SK-N-MC (cell line): ENCODE results near the gene CYB561D2.

Experiments used
- DNase-seq: peaks from one replicate; pipeline ENCODE4 v3.0.0-alpha.2; 2011; ENCODE audit warnings: low read depth, low spot score
- H3K27ac ChIP-seq: fragments of 200-600 bp; sonication (generic); 2 replicates; pipeline ENCODE4 v1.5.1; 2016; ENCODE audit warnings: mixed run types
- H3K36me3 ChIP-seq: fragments of 200-600 bp; sonication (generic); 2 replicates; pipeline ENCODE4 v1.6.1; 2017; ENCODE audit warnings: antibody characterized with exemption, low read length, mixed read lengths; ENCODE audit not compliant: insufficient read depth
- H3K4me3 ChIP-seq: fragments of 200-600 bp; sonication (generic); 2 replicates; pipeline ENCODE4 v1.5.1; 2016
- H3K9ac ChIP-seq: fragments of 200-600 bp; sonication (generic); 2 replicates; pipeline ENCODE4 v1.8.0; 2017; ENCODE audit warnings: mixed run types, mixed read lengths; ENCODE audit not compliant: insufficient read length
- H3K9me3 ChIP-seq: fragments of 200-600 bp; sonication (generic); 2 replicates; pipeline ENCODE4 v1.6.1; 2017; ENCODE audit warnings: low read depth, mild to moderate bottlenecking, antibody characterized with exemption, low read length, moderate library complexity, mixed read lengths
- EZH2 ChIP-seq: fragments of 200-600 bp; sonication (generic); IDR thresholded peaks from one replicate; pipeline ENCODE4 v1.6.1; 2017; ENCODE audit warnings: antibody characterized with exemption
- FOXP2 ChIP-seq: optimal IDR thresholded peaks from 2 replicates; pipeline ENCODE3; 2011; ENCODE audit warnings: mild to moderate bottlenecking, moderate library complexity; ENCODE audit not compliant: insufficient read depth; ENCODE audit errors: extremely low read length, control extremely low read depth
- POLR2AphosphoS5 ChIP-seq: IDR thresholded peaks from 2 replicates; pipeline ENCODE4 v1.6.1; 2012; ENCODE audit warnings: mild to moderate bottlenecking, low read depth, low read length, borderline replicate concordance

CYB561D2 gene

GRCh38 chr3:50336452-50337174, 14.0 kb upstream of the CYB561D2 start:
- Histone ChIP-seq H3K27ac (0 out of 2 replicates have a peak overlapping the region, but pooled peaks have one; percentile 36), H3K9me3 (no peaks in the 10 kb centered on the region), H3K36me3 (peaks cover 7% of the 10 kb centered on the region; the same call in 1 of the 2 replicates), H3K4me3 (peak overlapping the region; percentile 86), H3K9ac (peak overlapping the region; percentile 94)
- no peak for TF ChIP-seq EZH2
- no peak for DNase-seq

GRCh38 chr3:50337175-50337861, 13.3 kb upstream of the CYB561D2 start:
- Histone ChIP-seq H3K9ac (peak overlapping the region; percentile 94), H3K27ac (0 out of 2 replicates have a peak overlapping the region, but pooled peaks have one; percentile 36), H3K4me3 (peak overlapping the region; percentile 86), H3K9me3 (no peaks in the 10 kb centered on the region), H3K36me3 (no peaks in the 10 kb centered on the region; the same call in 1 of the 2 replicates)
- no peak for TF ChIP-seq EZH2
- TF ChIP-seq FOXP2, result no peak
- peak; percentile 94 for TF ChIP-seq POLR2AphosphoS5
- DNase-seq, result peak; percentile 51

GRCh38 chr3:50338965-50339364, 11.7 kb upstream of the CYB561D2 start:
- no peak overlapping the region for H3K4me3 ChIP-seq
- no peak overlapping the region for H3K9ac ChIP-seq
- H3K9me3 ChIP-seq, result no peaks in the 10 kb centered on the region
- H3K36me3 ChIP-seq, result no peaks in the 10 kb centered on the region
- TF ChIP-seq POLR2AphosphoS5 (no peak), EZH2 (no peak), FOXP2 (no peak)
- no peak overlapping the region for H3K27ac ChIP-seq
- no peak for DNase-seq

GRCh38 chr3:50339485-50340146, 11.0 kb upstream of the CYB561D2 start:
- Histone ChIP-seq H3K9ac (no peak overlapping the region), H3K9me3 (no peaks in the 10 kb centered on the region), H3K36me3 (no peaks in the 10 kb centered on the region), H3K27ac (no peak overlapping the region), H3K4me3 (no peak overlapping the region)
- TF ChIP-seq POLR2AphosphoS5 (no peak), EZH2 (no peak), FOXP2 (no peak)
- DNase-seq, result no peak

GRCh38 chr3:50340147-50340447, 10.6 kb upstream of the CYB561D2 start:
- Histone ChIP-seq H3K9me3 (no peaks in the 10 kb centered on the region), H3K9ac (no peak overlapping the region), H3K4me3 (no peak overlapping the region), H3K36me3 (no peaks in the 10 kb centered on the region), H3K27ac (no peak overlapping the region)
- no peak for DNase-seq
- no peak for TF ChIP-seq EZH2
- no peak for TF ChIP-seq POLR2AphosphoS5
- no peak for TF ChIP-seq FOXP2

GRCh38 chr3:50340448-50341329, 10.0 kb upstream of the CYB561D2 start, which contains the start of gene RASSF1:
Gene RASSF1 (minus strand): TSS chr3:50340836. CDS start chr3:50340805, 31 bp downstream.
- TF ChIP-seq EZH2 (no peak), POLR2AphosphoS5 (no peak), FOXP2 (no peak)
- Histone ChIP-seq H3K4me3 (no peak within 1 kb of the TSS), H3K9ac (no peak within 1 kb of the TSS), H3K27ac (no peak within 1 kb of the TSS), H3K36me3 (no peaks in the 10 kb centered on the region), H3K9me3 (no peaks in the 10 kb centered on the region)
- no peak for DNase-seq

- Histone ChIP-seq H3K9me3 (no peaks in the 10 kb centered on the region), H3K27ac (no peak overlapping the region), H3K9ac (no peak overlapping the region), H3K36me3 (no peaks in the 10 kb centered on the region), H3K4me3 (no peak overlapping the region)
- TF ChIP-seq FOXP2 (no peak), POLR2AphosphoS5 (no peak), EZH2 (no peak)
- no peak for DNase-seq
Observed at GRCh38 chr3:50341537-50341936, 9.1 kb upstream of the CYB561D2 start.

GRCh38 chr3:50341996-50342650, 8.5 kb upstream of the CYB561D2 start:
- Histone ChIP-seq H3K4me3 (no peak overlapping the region), H3K9ac (no peak overlapping the region), H3K36me3 (no peaks in the 10 kb centered on the region), H3K27ac (no peak overlapping the region), H3K9me3 (no peaks in the 10 kb centered on the region)
- TF ChIP-seq FOXP2 (no peak), EZH2 (no peak), POLR2AphosphoS5 (no peak)
- no peak for DNase-seq
